ENCODE data around the gene IMPA2.

IMPA2 gene

DNA sequence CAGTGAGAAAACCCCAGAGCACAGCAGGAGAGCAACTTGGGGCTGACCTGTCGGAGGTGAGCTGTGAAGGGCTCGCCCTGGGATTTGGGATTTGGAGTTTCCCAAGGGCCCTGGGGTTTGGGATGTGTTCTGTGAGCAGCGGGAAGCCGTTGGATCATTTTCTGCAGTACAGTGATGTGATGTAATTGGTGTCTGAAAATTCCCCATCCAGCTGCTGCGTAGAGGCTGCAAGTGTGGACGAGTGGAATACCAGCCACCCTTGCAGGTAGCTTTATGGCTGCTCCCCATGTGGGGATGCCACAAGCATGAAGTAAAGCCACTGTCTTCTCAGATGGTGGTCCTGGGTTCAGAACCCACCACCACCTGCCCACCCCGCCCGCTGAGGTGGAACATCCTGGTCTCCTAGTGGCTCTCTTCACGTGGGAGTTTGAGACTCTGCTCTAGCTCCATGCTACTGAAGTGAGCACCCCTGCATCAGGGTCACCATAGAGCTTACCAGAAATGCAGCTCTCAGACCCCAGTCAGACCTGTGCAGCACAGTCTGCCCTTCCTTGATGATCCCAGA, 15.0 kb downstream of the IMPA2 start:
- Histone ChIP-seq H4K20me1 (peaks cover 0 to 46% (median 20%) of the 10 kb centered on the region in 11 experiments; a peak in 15 of 22 replicates), H3K9me3 (replicated peaks in 1 of 11) (no peaks in the 10 kb centered on the region), H3K4me2 (peak overlapping the region; percentile 68 to 97 (median 88)), H3K27me3 (no peaks in the 10 kb centered on the region), H3K27ac (peak overlapping the region in 10 of 11 experiments; percentile 56 to 83 (median 78); a peak in 20 of 22 replicates), H3K4me1 (peaks cover 37 to 73% (median 56%) of the 10 kb centered on the region in 10 experiments), H3K9ac (peak overlapping the region in 10 of 11 experiments; percentile 49 to 74 (median 68); a peak in 16 of 22 replicates), H3K4me3 (peak overlapping the region in 7 of 10 experiments; percentile 4 to 53 (median 40); a peak in 10 of 20 replicates), H3K36me3 (peaks cover 14 to 41% (median 24%) of the 10 kb centered on the region in 11 experiments)
- TF ChIP-seq Cebpa-rat (IDR thresholded peaks at IDR 0.05), result no peak

DNA sequence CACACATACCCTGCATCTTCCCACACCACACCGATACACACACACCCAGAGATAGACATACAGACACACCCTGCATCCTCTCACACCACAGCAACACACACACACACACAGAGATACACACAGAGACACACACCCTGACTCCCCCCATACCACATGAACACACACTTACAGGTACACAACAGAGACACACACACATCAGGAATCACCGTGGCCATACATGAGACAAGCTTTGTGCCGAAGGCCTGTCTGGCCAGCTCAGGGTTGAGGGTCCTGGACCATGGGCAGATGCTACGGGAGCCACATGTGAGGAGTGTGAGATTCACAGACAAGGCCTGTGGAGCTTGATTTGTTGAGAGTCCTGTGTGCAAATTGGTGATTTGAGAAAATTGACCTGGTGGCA, 15.6 kb downstream of the IMPA2 start:
- Histone ChIP-seq H3K4me3 (no peak overlapping the region), H4K20me1 (peaks cover 0 to 46% (median 20%) of the 10 kb centered on the region in 11 experiments; a peak in 15 of 22 replicates), H3K27me3 (no peaks in the 10 kb centered on the region), H3K4me1 (peaks cover 36 to 67% (median 56%) of the 10 kb centered on the region in 10 experiments), H3K9me3 (replicated peaks in 1 of 11) (no peaks in the 10 kb centered on the region), H3K9ac (peak overlapping the region in 2 of 11 experiments; percentile 68 to 72; a peak in 2 of 22 replicates), H3K27ac (peak overlapping the region in 5 of 11 experiments; percentile 76 to 81 (median 80); a peak in 8 of 22 replicates), H3K36me3 (peaks cover 21 to 40% (median 30%) of the 10 kb centered on the region in 11 experiments), H3K4me2 (peak overlapping the region; percentile 68 to 97 (median 88); a peak in 18 of 22 replicates)
- no peak for TF ChIP-seq Cebpa-rat (IDR thresholded peaks at IDR 0.05)

GRCh38 chr18:11997466-11997865, 16.2 kb downstream of the IMPA2 start:
- Histone ChIP-seq H3K27me3 (no peaks in the 10 kb centered on the region), H4K20me1 (peaks cover 0 to 45% (median 20%) of the 10 kb centered on the region in 11 experiments; a peak in 15 of 22 replicates), H3K4me3 (no peak overlapping the region), H3K36me3 (peaks cover 24 to 40% (median 33%) of the 10 kb centered on the region in 11 experiments), H3K27ac (peak overlapping the region in 1 of 11 experiments; percentile 76; a peak in 2 of 22 replicates), H3K9ac (no peak overlapping the region), H3K4me1 (peaks cover 36 to 61% (median 56%) of the 10 kb centered on the region in 10 experiments), H3K4me2 (peak overlapping the region in 6 of 11 experiments; percentile 6 to 90 (median 85); a peak in 7 of 22 replicates), H3K9me3 (replicated peaks in 1 of 11) (no peaks in the 10 kb centered on the region)
- no peak for TF ChIP-seq Cebpa-rat (IDR thresholded peaks at IDR 0.05)

GRCh38 chr18:11998193-11998592, 16.9 kb downstream of the IMPA2 start:
- Histone ChIP-seq H3K4me1 (peaks cover 35 to 54% (median 52%) of the 10 kb centered on the region in 10 experiments), H3K4me3 (no peak overlapping the region), H3K4me2 (peak overlapping the region in 7 of 11 experiments; percentile 7 to 90 (median 85); a peak in 8 of 22 replicates), H3K27me3 (no peaks in the 10 kb centered on the region), H4K20me1 (peaks cover 0 to 50% (median 20%) of the 10 kb centered on the region in 11 experiments; a peak in 15 of 22 replicates), H3K27ac (peak overlapping the region in 1 of 11 experiments; percentile 76; a peak in 1 of 22 replicates), H3K9me3 (replicated peaks in 1 of 11) (no peaks in the 10 kb centered on the region), H3K9ac (no peak overlapping the region), H3K36me3 (peaks cover 25 to 47% (median 40%) of the 10 kb centered on the region in 11 experiments)
- no peak for TF ChIP-seq Cebpa-rat (IDR thresholded peaks at IDR 0.05)

DNA sequence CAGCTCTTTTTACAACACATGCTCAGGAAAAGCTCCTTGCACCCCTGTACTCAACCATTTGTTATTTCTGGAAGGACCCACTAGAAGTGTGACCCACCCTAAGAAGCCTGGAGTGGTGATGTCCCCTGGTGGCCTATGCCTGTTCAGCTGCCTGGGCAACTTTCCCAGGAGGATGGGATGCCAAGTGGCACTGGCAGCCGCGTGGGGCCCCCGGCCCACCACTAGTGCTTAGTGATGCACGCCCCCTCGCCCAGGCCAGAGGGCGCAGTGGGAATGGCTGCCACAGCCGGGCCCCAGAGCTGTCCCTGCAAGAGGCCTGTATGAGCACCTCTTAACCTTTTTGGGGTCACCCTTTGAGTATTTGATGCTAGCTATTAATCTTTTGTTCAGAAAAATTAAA, 18.1 kb downstream of the IMPA2 start:
- peaks cover 25 to 54% (median 48%) of the 10 kb centered on the region in 11 experiments for H3K36me3 ChIP-seq
- H3K27ac ChIP-seq, result no peak overlapping the region; a peak in 1 of 22 replicates

DNA sequence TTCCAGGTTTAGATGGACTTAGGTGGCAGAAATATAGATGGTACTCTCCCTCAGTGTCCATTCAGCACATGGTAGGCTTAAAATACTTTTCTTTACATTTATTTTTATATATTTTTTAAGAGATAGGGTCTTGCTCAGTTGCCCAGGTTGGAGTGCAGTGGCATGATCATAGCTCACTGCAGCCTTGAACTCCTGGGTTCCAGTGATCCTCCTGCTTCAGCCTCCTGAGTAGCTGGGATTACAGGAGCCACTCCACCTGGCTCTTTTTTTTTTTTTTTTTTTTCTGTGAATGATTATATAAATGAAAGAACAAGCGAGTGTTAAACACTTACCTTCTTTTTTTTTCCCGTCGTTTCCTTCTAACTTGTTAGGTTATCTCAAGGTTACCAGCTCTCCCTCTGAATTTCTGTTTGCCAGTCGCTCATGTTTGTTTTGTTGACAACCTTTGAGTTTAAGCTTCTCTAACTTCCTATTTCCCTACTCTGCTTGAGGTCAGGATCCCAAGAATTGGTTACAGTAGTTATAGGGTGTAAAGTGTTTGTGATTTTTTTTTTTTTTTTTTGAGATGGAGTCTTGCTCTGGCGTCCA, 18.9 kb downstream of the IMPA2 start:
- no peak overlapping the region for H3K27ac ChIP-seq
- no peak overlapping the region for H3K9ac ChIP-seq
- H3K4me2 ChIP-seq, result no peak overlapping the region
- H3K36me3 ChIP-seq, result peaks cover 25 to 61% (median 52%) of the 10 kb centered on the region in 11 experiments
- no peak overlapping the region for H3K4me3 ChIP-seq
- no peak for TF ChIP-seq Cebpa-rat (IDR thresholded peaks at IDR 0.05)
- no peaks in the 10 kb centered on the region for H3K9me3 ChIP-seq (replicated peaks in 1 of 11)
- peaks cover 15 to 49% (median 42%) of the 10 kb centered on the region in 10 experiments for H3K4me1 ChIP-seq
- no peaks in the 10 kb centered on the region for H3K27me3 ChIP-seq
- H4K20me1 ChIP-seq, result peaks cover 0 to 70% (median 15%) of the 10 kb centered on the region in 11 experiments; a peak in 16 of 22 replicates

More for the DNA sequence above, 18.1 kb downstream of the IMPA2 start:
- H3K27me3 ChIP-seq, result no peaks in the 10 kb centered on the region
- no peak overlapping the region for H3K9ac ChIP-seq
- H3K4me3 ChIP-seq, result no peak overlapping the region
- peaks cover 0 to 62% (median 15%) of the 10 kb centered on the region in 11 experiments; a peak in 15 of 22 replicates for H4K20me1 ChIP-seq
- no peak overlapping the region for H3K4me2 ChIP-seq
- H3K9me3 ChIP-seq (replicated peaks in 1 of 11), result no peaks in the 10 kb centered on the region
- peaks cover 22 to 49% (median 42%) of the 10 kb centered on the region in 10 experiments for H3K4me1 ChIP-seq
- no peak for TF ChIP-seq Cebpa-rat (IDR thresholded peaks at IDR 0.05)

DNA sequence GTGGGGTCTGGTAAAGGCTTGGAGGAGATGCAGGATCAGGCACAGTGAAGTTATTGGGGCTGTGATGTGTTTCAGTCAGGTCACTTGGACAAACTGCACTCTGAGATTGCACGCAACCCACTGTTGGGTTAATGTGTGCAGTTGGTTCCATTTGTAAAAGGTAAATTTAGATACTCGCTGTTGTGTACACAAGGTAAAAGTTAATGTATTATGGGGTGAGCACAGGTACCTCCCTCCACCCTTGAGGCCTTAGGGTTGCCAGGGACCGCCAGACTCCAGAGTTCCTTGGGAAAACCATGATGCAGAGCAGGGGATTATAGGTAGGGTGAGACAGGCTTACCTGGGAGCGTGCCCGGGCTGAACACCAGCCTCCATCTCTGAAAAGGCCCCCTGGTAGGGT, 20.1 kb downstream of the IMPA2 start:
- Histone ChIP-seq H3K4me1 (peaks cover 4 to 47% (median 37%) of the 10 kb centered on the region in 10 experiments), H3K9me3 (replicated peaks in 1 of 11) (no peaks in the 10 kb centered on the region), H3K27ac (no peak overlapping the region), H3K36me3 (peaks cover 25 to 73% (median 59%) of the 10 kb centered on the region in 11 experiments), H3K4me2 (no peak overlapping the region), H3K9ac (no peak overlapping the region), H3K4me3 (no peak overlapping the region), H4K20me1 (peaks cover 0 to 78% (median 18%) of the 10 kb centered on the region in 11 experiments; a peak in 16 of 22 replicates), H3K27me3 (no peaks in the 10 kb centered on the region)
- no peak for TF ChIP-seq Cebpa-rat (IDR thresholded peaks at IDR 0.05)

DNA sequence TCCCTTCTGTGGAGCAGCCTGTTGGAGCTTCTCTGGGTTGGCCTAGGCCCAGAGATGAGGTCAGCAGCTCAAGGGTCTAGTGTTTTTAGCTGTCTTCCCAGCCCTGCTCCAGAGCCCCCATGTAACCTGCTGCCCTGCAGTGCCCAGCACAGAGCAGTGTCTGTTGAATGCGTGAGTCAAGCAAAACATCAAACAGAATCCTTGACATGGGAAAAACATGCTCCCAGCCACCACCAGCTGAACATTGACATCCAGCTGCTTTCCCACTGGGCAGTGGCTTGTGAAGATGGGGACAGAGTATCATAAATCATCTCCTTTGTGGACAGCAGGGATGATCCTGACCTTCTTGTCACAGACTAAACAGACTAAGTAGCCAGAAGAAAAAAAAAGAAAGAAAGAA, 22.6 kb downstream of the IMPA2 start:
- no peak overlapping the region for H3K4me3 ChIP-seq
- H3K9ac ChIP-seq, result no peak overlapping the region
- no peak for TF ChIP-seq Cebpa-rat (IDR thresholded peaks at IDR 0.05)
- peaks cover 0 to 25% (median 17%) of the 10 kb centered on the region in 10 experiments; a peak in 19 of 20 replicates for H3K4me1 ChIP-seq
- no peaks in the 10 kb centered on the region for H3K27me3 ChIP-seq
- peaks cover 0 to 76% (median 16%) of the 10 kb centered on the region in 11 experiments; a peak in 15 of 22 replicates for H4K20me1 ChIP-seq
- H3K27ac ChIP-seq, result no peak overlapping the region
- H3K4me2 ChIP-seq, result no peak overlapping the region
- H3K9me3 ChIP-seq (replicated peaks in 1 of 11), result no peaks in the 10 kb centered on the region
- H3K36me3 ChIP-seq, result peaks cover 28 to 95% (median 66%) of the 10 kb centered on the region in 11 experiments
